HG03159 (cell line): Measurements from ENCODE around the gene IL33.

Source experiments
- ATAC-seq: cut with Tn5 transposase; IDR thresholded peaks from one replicate; pipeline ENCODE4 v1.9.1; 2021; ENCODE audit warnings: mild to moderate bottlenecking, moderate library complexity; ENCODE audit not compliant: unreplicated experiment

The IL33 gene

DNA sequence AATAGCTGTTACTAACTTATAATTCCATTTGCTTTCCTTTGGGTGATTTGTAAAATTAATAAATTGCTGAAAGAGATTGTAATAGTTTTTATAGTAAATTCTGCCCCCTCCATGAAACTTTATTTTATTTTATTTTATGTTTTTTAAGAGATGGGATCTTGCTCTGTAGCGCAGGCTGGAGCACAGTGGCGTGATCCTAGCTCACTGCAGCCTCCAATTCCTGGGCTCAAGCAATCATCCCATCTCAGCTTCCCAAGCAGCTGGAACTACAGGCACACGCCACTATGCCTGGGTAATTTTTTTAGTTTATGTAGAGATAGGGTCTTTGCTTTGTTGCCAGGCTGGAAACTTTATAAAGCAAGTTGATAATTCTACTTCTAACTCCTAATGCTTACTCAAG lies 395 bp downstream of the IL33 start:
- no peak for ATAC-seq

- no peak for ATAC-seq
Measured at GRCh38 chr9:6216951-6217350, 1.3 kb downstream of the IL33 start.

DNA sequence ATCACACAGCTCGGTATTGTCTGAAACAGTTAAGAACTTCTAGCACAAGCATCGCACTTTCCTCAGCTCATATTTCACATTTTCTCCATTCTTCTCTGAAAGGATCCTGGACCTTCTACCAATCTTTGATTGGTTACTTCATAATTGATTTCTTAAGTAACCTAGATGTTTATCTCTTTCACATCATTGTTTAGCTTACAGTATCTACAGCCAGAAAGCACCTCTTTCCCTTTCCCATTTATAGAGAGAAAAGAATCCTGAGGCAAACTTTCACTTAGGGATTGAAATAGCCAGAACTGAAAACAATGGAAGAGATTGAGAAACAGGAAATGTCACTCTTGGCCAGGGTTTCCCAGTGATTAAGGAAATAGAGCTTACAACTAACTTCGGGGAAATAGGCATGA lies 2.5 kb downstream of the IL33 start:
- no peak for ATAC-seq

DNA sequence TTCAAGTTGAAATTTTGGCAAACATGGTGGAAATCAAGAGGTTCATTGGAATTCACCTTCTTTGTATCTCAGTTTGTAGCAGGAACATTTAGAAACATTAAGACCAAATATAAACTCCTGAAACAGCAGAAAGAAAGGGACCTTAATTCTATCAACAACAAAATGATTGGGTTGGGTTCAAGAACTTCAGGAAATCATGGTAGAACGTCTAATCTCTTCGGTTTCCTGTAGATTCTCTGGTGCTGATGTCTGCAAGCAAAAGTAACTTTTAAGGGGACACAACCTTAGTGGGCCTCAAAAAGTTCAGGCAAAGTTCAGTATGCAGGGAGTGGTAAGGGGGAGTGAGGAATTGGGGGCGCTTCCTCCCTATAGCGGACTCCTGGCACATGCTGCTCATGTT lies 3.4 kb downstream of the IL33 start:
- ATAC-seq = no peak

- no peak for ATAC-seq
Measured at GRCh38 chr9:6219981-6220380, 4.4 kb downstream of the IL33 start.

DNA sequence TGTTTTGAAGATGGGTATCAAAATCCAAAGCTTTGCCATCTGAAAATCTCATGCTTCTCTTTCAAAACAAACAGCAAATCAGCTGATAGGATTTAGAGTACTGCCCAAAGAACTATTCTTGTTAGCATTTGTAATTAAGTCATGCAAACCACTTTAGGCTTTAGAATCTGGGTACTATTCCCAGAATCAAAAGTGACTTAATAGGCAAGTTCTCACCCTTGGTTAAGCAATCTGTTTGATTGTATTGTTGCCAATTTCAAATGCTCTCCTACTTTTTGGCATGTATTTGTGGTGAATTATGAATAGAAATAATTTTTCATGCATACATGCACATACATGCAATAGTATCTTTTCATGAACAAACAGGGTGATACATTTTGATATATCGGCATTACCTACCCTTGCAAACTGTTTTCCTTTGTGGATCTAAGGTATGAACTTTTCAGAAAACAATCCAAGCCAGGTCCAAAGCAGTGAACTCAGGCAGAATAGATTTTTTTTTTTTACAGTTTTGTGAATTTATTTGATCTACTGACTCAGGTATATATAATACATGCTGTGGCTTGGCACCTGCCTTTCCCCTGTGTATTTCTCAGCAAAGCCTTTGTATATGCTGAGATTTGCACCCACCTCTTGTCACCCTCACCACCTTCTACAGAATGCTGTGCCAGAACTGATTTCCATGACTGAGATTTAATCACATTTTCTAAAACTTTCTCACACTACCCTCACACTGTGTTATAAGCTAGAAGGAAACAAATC lies 9.0 kb downstream of the IL33 start:
- no peak for ATAC-seq

DNA sequence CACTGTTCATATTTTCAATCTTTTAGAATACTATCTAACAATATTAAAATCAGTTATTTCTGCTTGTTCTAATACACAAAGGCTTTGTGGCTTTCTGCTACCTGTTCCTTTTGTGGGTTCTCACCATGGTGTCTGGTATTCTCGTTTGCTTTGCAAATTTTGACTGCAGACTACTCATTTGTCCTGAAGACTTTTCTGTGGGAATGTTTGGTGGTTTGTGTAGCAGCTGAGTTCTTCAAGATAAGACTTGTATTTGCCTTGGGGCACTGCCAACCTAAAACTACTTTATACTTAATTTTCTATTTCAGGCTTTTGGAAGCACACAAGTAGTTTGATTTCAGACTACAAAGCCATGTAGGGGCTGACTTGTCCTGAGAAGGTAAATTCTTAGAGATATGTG lies 11.1 kb downstream of the IL33 start:
- no peak for ATAC-seq

GRCh38 chr9:6229186-6229585 lies 13.6 kb downstream of the IL33 start:
- ATAC-seq = no peak

DNA sequence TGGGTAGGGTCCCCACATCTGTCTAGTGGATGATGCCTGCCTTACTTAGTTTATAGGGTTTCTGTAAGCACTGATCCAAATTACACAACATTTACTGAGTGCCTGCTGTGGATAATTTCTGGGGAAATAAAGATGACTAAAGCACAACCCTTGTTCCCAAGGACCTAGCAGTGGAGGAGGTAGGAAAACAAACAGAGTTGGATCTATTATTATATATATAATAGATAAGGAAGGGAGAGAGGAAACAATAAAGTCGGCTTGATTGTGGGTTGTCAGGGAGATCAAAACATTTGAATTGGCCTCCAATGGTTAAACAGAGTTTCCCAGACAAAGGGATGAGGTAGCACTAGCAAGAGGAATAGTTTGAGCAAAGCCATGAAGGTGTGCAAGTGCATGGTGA lies 14.0 kb downstream of the IL33 start:
- no peak for ATAC-seq

DNA sequence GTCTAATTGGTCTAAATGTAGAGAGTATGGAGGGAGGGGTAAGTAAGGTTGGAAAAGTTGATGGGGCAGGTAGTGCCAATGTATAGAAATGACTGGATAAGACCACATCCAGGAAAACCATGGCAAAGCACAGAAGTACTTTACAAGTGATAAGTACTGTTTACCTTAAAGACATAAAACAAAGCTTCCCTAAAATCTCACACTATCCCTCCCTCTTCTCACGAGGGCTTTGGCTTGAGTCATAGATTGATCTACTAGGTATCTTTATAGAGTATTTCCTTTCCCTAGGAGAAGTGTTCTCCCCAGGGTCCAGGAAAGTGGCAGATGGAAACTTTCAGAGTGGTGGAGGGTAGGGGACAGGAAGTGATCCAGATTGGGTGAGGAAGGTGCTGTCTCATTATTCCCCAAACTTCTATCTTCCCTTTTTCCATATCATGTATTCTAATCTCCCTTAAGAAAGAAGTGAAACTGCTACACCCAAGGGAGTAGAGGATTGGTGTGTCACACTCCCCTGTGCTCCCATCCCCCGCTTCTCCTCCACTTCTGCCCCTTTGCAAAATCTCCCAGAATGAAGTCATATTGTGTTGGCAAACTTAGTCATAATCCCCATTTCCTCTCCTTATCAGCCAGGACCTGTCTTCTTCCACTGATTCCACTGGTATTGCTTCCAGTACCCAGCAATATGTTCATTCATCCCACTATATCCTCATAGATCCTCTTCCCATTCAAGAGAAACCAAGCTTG lies 14.6 kb downstream of the IL33 start:
- ATAC-seq = no peak

- no peak for ATAC-seq
Measured at GRCh38 chr9:6232336-6232945, 16.8 kb downstream of the IL33 start.

GRCh38 chr9:6234014-6234413 lies 18.4 kb downstream of the IL33 start:
- ATAC-seq = no peak

GRCh38 chr9:6237267-6237666 lies 21.7 kb downstream of the IL33 start:
- no peak for ATAC-seq

GRCh38 chr9:6239048-6239461 lies 23.4 kb downstream of the IL33 start:
- ATAC-seq = no peak

GRCh38 chr9:6239694-6240093 lies 24.1 kb downstream of the IL33 start:
- no peak for ATAC-seq

DNA sequence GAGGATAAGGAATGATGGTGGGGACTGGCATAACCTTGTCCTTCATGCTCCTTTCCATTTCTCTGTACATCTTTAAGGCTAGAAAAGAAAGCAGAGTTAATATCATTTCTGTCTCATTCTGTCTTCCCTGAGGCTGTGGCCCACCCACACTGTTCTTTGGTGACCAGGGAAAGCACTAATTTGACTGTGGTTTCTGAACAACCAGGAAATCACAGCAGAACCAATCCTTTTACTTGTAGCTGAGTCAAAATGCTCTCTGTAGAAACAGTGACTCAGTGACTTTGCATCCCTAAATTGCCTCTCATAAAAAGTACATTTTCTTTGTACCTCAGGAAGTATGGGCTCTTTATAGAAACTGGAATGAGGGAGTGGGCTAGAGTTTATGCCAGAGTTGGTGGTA lies 28.1 kb downstream of the IL33 start:
- peak; percentile 76 for ATAC-seq

- no peak for ATAC-seq
Measured at GRCh38 chr9:6247266-6247665, 31.7 kb downstream of the IL33 start.

DNA sequence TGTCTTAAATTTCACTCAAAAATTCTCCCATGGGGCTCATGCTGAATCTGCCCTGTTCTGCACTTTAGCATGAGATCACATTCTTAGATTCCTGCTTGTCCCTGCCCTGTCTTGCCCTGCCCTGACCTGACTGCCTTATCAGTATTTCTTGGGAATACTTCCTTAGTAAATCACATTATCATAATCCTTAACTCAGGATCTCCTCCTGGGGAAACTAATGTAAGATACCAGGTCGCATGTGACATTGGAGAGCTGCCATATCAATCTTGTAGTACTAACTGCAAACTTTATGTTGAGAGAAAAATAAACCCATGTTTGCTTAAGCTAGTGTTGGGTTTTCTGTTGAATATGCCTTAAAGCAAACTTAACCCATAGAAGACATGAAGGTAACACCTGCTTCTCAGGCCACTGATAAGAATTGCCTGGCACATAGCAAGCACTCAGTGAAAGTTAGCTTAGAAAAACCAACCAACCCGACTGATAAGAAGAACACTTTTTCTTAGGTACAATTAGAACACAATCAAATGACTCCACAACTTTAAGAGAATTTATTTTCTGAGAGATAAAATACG lies 53.3 kb downstream of the IL33 start:
- ATAC-seq = no peak

DNA sequence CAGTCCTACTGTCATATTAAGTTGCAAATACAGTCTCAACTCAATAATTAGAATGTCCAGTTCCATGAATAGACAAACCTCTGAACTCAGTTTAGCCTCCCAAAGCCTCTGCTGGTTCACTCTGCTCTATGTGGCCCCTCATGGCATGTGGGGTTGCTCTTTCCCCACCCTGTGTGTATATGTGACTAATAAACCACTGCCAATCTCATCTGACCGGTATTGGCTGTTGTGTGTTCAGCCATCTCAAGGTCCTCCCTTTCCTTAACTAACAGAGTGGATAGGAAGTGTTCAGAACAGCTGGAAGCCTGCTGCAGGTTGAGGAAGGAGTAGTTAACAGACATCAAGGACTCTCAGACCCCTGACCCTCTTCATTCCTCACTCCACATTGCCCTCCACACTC lies 55.3 kb downstream of the IL33 start:
- no peak for ATAC-seq

DNA sequence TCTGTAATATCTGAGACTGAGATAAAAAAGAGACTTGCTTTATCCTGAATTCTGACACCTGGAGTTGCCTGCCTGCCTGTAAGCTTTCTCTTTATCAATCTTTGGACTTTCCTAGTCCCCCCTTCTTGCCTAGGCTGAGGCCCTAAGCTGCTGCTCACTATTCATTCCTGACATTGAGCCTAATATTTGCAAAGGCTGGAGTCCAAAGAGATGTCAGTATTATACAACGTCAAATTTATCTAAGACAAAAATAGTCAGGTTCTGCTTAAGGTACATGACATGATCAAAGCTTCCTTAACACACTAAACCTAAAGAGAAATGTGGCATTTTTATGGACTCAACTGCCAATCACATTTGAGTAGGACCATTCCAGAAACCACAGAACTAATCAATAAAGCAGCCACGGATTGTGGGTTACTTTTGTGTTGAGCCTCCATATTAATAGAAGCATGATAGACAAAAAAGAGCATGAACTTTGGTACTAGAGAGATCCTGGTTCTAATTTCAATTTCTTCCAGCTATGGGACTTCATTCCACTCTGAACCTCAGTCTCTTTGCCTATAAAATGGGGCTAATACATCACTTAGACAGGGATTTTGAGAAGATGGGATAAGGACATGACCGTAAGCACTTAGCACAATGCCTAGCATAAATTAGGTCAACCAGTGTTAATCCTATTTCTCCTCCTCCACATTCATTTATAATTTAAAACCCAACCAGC lies 56.1 kb downstream of the IL33 start:
- no peak for ATAC-seq

DNA sequence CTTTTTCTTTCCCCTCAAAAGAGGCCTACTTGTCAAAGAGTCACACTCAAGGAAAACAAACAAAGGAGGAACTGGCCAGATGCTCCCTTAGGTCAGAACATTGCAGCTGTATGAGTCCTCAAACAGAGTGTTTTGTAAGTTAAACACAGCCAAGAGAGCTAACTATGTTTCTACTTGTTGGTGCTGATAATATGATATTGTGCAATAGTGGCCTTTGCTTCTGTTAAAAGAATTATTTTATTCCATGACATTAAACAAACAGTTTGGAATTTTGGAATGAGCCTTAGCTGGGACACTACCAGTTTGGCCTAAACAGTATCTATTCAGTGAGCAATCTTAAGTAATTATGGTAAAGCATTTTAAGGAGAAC lies 56.6 kb downstream of the IL33 start:
- no peak for ATAC-seq
